Right lobe of liver (tissue), 6 donors: ENCODE data around the gene GRIN3B. TPM values are rescaled to one million over a fixed set of nuclear protein-coding genes. Genes with fewer than 3 reads are reported as not detected.
A peak's percentile ranks its signal among the peaks of the same experiment; 100 is the strongest.
"Not testable (repeated sequence)": the region's sequence is repeated elsewhere in the genome, so short reads cannot be mapped to it uniquely, and the experiment has no call there.

Source experiments
- ATAC-seq, 4 donors: fragments of 200-7000 bp; cut with Tn5 transposase; one replicate each; pipeline ENCODE4 v1.9.1; 2020; ENCODE audit warnings: mild to moderate bottlenecking in 4 of 4, moderate library complexity in 4 of 4
- DNase-seq, 3 donors: peaks; one replicate each; pipeline ENCODE4 v3.0.0-alpha.2; 2020
- H3K27ac ChIP-seq, 3 donors: fragments of 200-600 bp; one replicate each; pipeline ENCODE4 v1.8.0; 2022
- H3K27me3 ChIP-seq, 2 donors: fragments of 200-600 bp; one replicate each; pipeline ENCODE4 v1.8.0; 2022
- H3K36me3 ChIP-seq, 4 donors: fragments of 200-600 bp; sonication (generic) in 1 of 4; one replicate each; pipeline versions ENCODE4 v1.5.1 to v1.8.0; 2017 to 2022; ENCODE audit warnings: control low read depth in 1 of 4
- H3K4me1 ChIP-seq, 4 donors: fragments of 200-600 bp; sonication (generic) in 1 of 4; one replicate each; pipeline versions ENCODE4 v1.5.1 to v1.8.0; 2017 to 2022; ENCODE audit warnings: control low read depth in 1 of 4
- H3K4me3 ChIP-seq, 3 donors: fragments of 200-600 bp; one replicate each; pipeline ENCODE4 v1.8.0; 2022
- H3K9me3 ChIP-seq, 4 donors: fragments of 200-600 bp; sonication (generic) in 1 of 4; one replicate each; pipeline versions ENCODE4 v1.5.1 to v1.8.0; 2017 to 2022; ENCODE audit warnings: control low read depth in 1 of 4
- CTCF ChIP-seq, 4 donors: fragments of 200-600 bp in 3 of 4; fragments of 450-650 bp in 1 of 4; IDR thresholded peaks; one replicate each; pipeline versions ENCODE4 v1.5.1 to v1.8.0; 2016 to 2022; ENCODE audit warnings: antibody characterized with exemption in 4 of 4, mild to moderate bottlenecking in 2 of 4
- POLR2A ChIP-seq: fragments of 450-650 bp; IDR thresholded peaks from one replicate; pipeline ENCODE4 v1.6.1; 2017; ENCODE audit warnings: antibody characterized with exemption, mild to moderate bottlenecking
- WGBS: methylation state at CpG from one replicate; pipeline ENCODE4 v1.1.6; 2018; ENCODE audit warnings: low coverage, low lambda C conversion rate; ENCODE audit not compliant: insufficient coverage; ENCODE audit errors: missing lambda C conversion rate; 5-methylcytosine and 5-hydroxymethylcytosine counted together
- intact Hi-C, 2 donors: fragments of 100-400 bp; cut with DNase I; formaldehyde crosslinking; loops; one replicate each; pipeline versions ENCODE4 v1.11.2 to v1.14.1; 2022
- total RNA-seq, 6 experiments: library from RNA; depleted of rRNA in 2 of 6; stranded (reverse); fragments of >200 nt in 2 of 6; fragmentation: NEBNext Ultra II Directional in 3 of 6; extraction: Animal tissue kit (Norgen Biotek cat#: 25700) in 3 of 6; gene quantifications; one replicate each; pipeline versions ENCODE4 v1.1.0 to v1.2.4, GENCODE V29; 2016 to 2023
- donor health status: DM: no; HTN: yes; CAD: no.
- donor health status: DM: no; HTN: no; CAD: no.
- donor health status: DM: no; HTN: no; CAD: no.
- donor health status: DM: no; HTN: yes; CAD: no.
- donor health status: DM: no; HTN: yes; CAD: no.

The GRIN3B gene
- total RNA-seq, 6 experiments from 2014 or later: 0.06 TPM; not detected in 5

GRCh38 chr19:954272-954671 lies 45.9 kb upstream of the GRIN3B start:
- H3K27me3 ChIP-seq: no peaks in the 10 kb centered on the region
- no peak overlapping the region for H3K4me3 ChIP-seq
- H3K27ac ChIP-seq: no peak overlapping the region
- no peak for DNase-seq
- H3K9me3 ChIP-seq: no peaks in the 10 kb centered on the region
- no peak for ATAC-seq
- WGBS: 63% methylated on average over 8 of the region's 14 CpGs
- no peak for TF ChIP-seq CTCF (IDR thresholded peaks at IDR 0.05)
- TF ChIP-seq POLR2A: no peak
- no peaks in the 10 kb centered on the region for H3K36me3 ChIP-seq
- no peaks in the 10 kb centered on the region for H3K4me1 ChIP-seq
- intact Hi-C loops: no loop called here

GRCh38 chr19:954672-955494 lies 45.3 kb upstream of the GRIN3B start:
- Histone ChIP-seq H3K27me3 (no peaks in the 10 kb centered on the region), H3K4me3 (no peak overlapping the region), H3K27ac (no peak overlapping the region), H3K9me3 (no peaks in the 10 kb centered on the region), H3K36me3 (no peaks in the 10 kb centered on the region), H3K4me1 (no peaks in the 10 kb centered on the region)
- peak in 2 of 3 donors; percentile 40 to 53 for DNase-seq
- intact Hi-C loops: no loop called here
- WGBS: 92% methylated on average over 10 of the region's 43 CpGs
- no peak for TF ChIP-seq POLR2A
- TF ChIP-seq CTCF (IDR thresholded peaks at IDR 0.05): no peak
- no peak for ATAC-seq

- H3K27ac ChIP-seq: no peak overlapping the region
- intact Hi-C loops: no loop called here
- no peaks in the 10 kb centered on the region for H3K9me3 ChIP-seq
- ATAC-seq (no peak), DNase-seq (no peak)
- no peak overlapping the region for H3K4me3 ChIP-seq
- 87% methylated on average over 23 of the region's 55 CpGs for WGBS
- no peaks in the 10 kb centered on the region for H3K4me1 ChIP-seq
- no peak for TF ChIP-seq CTCF (IDR thresholded peaks at IDR 0.05)
- no peak for TF ChIP-seq POLR2A
- no peaks in the 10 kb centered on the region for H3K36me3 ChIP-seq
- H3K27me3 ChIP-seq: no peaks in the 10 kb centered on the region
These were observed 44.1 kb upstream of the GRIN3B start for GRCh38 chr19:955803-956765.

GRCh38 chr19:956766-957440 lies 43.3 kb upstream of the GRIN3B start:
- Histone ChIP-seq H3K9me3 (no peaks in the 10 kb centered on the region), H3K4me1 (no peaks in the 10 kb centered on the region), H3K36me3 (no peaks in the 10 kb centered on the region), H3K27ac (no peak overlapping the region), H3K27me3 (no peaks in the 10 kb centered on the region), H3K4me3 (no peak overlapping the region)
- TF ChIP-seq CTCF (IDR thresholded peaks at IDR 0.05) (no peak), POLR2A (no peak)
- no peak for ATAC-seq
- DNase-seq: no peak
- intact Hi-C loops: no loop called here
- 92% methylated on average over 2 of the region's 27 CpGs for WGBS

- H3K4me1 ChIP-seq, DNase-seq, H3K27me3 ChIP-seq, intact Hi-C loops, H3K27ac ChIP-seq, H3K4me3 ChIP-seq, ATAC-seq, H3K36me3 ChIP-seq, H3K9me3 ChIP-seq: not testable (repeated sequence)
- WGBS: 93% methylated on average over 5 of the region's 9 CpGs
These were observed 42.6 kb upstream of the GRIN3B start for GRCh38 chr19:957578-957977.
